CD4-positive, alpha-beta T cell (primary cell): Measurements from ENCODE around the gene OR9G1. TPM values are rescaled to one million over a fixed set of nuclear protein-coding genes. Genes with fewer than 3 reads are reported as not detected.

Experiments used
- ATAC-seq: fragments of 200-7000 bp; cut with Tn5 transposase; one replicate; pipeline ENCODE4 v1.10.0; 2022; ENCODE audit warnings: mild to moderate bottlenecking; ENCODE audit not compliant: poor library complexity
- CTCF ChIA-PET: fragments of 350-600 bp; sonication (Branson Sonifier 250); formaldehyde crosslinking; loops from one replicate; lab custom pipeline; 2021; ENCODE audit warnings: antibody characterized with exemption, inconsistent platforms; lab: Charles Lee
- POLR2A ChIA-PET: fragments of 350-600 bp; sonication (Branson Sonifier 250); formaldehyde crosslinking; loops from one replicate; lab custom pipeline; 2021; ENCODE audit warnings: antibody characterized with exemption, inconsistent platforms; lab: Charles Lee
- DNase-seq, 14 experiments: peaks; one replicate each; pipeline ENCODE4 v3.0.0-alpha.2; 2013 to 2020; ENCODE audit warnings: mixed read lengths in 2 of 14
- H3K27ac ChIP-seq, 2 donors: one replicate each; pipeline versions ENCODE4 v1.5.1 to v1.7.0; 2013; ENCODE audit warnings: low read length in 2 of 2, low read depth in 1 of 2, mild to moderate bottlenecking in 1 of 2
- H3K27me3 ChIP-seq, 2 experiments: 1 replicate in 1 of 2; 2 replicates in 1 of 2; pipeline versions ENCODE4 v1.6.1 to v1.7.0; 2013; ENCODE audit warnings: low read length in 2 of 2, control low read depth in 1 of 2, mild to moderate bottlenecking in 1 of 2, moderate library complexity in 1 of 2; ENCODE audit not compliant: insufficient read depth in 2 of 2, control insufficient read depth in 1 of 2
- H3K36me3 ChIP-seq: one replicate; pipeline ENCODE4 v1.6.1; 2013; ENCODE audit warnings: low read length, control low read depth; ENCODE audit not compliant: insufficient read depth
- H3K4me1 ChIP-seq: one replicate; pipeline ENCODE4 v1.6.1; 2013; ENCODE audit warnings: low read length, control low read depth; ENCODE audit not compliant: insufficient read depth
- H3K4me3 ChIP-seq: one replicate; pipeline ENCODE4 v1.5.1; 2013; ENCODE audit warnings: mild to moderate bottlenecking, low read length, moderate library complexity
- H3K9me3 ChIP-seq, 2 experiments: 1 replicate in 1 of 2; 2 replicates in 1 of 2; pipeline versions ENCODE4 v1.6.1 to v1.7.0; 2013; ENCODE audit warnings: low read length in 2 of 2, mild to moderate bottlenecking in 2 of 2, control low read depth in 1 of 2, moderate library complexity in 1 of 2; ENCODE audit not compliant: control insufficient read depth in 1 of 2, insufficient read depth in 1 of 2
- H3K27ac Mint-ChIP-seq: one replicate; pipeline ENCODE4 v1.8.0; 2020; ENCODE audit warnings: mixed read lengths
- H3K27me3 Mint-ChIP-seq: one replicate; pipeline ENCODE4 v1.8.0; 2021; ENCODE audit warnings: mixed read lengths
- H3K36me3 Mint-ChIP-seq: one replicate; pipeline ENCODE4 v1.8.0; 2021; ENCODE audit warnings: low read depth, mixed read lengths
- H3K4me1 Mint-ChIP-seq: one replicate; pipeline ENCODE4 v1.8.0; 2021; ENCODE audit warnings: low read depth, mixed read lengths
- H3K4me3 Mint-ChIP-seq: one replicate; pipeline ENCODE4 v1.8.0; 2020; ENCODE audit warnings: mild to moderate bottlenecking, mixed read lengths
- H3K9me3 Mint-ChIP-seq: one replicate; pipeline ENCODE4 v1.8.0; 2020; ENCODE audit warnings: mixed read lengths
- CTCF ChIP-seq: fragments of 200-600 bp; IDR thresholded peaks from one replicate; pipeline ENCODE4 v1.8.0; 2022; ENCODE audit warnings: antibody characterized with exemption, mild to moderate bottlenecking
- intact Hi-C, 2 experiments: fragments of 100-400 bp; cut with DNase I in 1 of 2; cut with micrococcal nuclease in 1 of 2; formaldehyde crosslinking; loops; one replicate each; pipeline versions ENCODE4 v1.15.1 to v1.9.0; 2023 to 2025; cut with DNase I, micrococcal nuclease
- total RNA-seq, 174 experiments: library from RNA in 2 of 174; stranded (reverse) in 2 of 174; gene quantifications; one replicate each; pipeline ENCODE4 v1.2.3 and lab custom pipeline; 2021 to 2026

OR9G1 gene
- total RNA-seq, 2 experiments from 2014 or later: not detected

DNA sequence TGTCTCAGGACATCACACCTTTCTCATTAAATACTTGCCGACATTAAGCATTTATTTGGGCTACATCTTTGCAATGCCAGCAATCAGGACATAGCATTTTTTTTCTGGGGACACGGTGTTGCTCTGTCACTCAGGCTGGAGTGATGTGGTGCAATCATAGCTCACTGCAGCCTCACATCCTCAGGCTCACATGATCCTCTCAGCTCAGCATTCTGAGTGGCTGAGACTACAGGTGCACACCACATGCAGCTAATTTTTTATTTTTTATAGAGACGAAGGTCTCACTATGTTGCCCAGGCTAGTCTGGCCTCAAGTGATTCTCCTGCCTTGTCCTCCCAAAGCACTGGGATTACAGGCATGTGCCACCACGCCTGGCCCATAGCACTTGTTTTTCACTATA lies 21.6 kb downstream of the OR9G1 start:
- Mint-ChIP-seq H3K27me3 (no peaks in the 10 kb centered on the region), H3K9me3 (peaks cover 19% of the 10 kb centered on the region), H3K4me3 (no peak overlapping the region), H3K36me3 (no peaks in the 10 kb centered on the region), H3K4me1 (no peaks in the 10 kb centered on the region), H3K27ac (no peak overlapping the region)
- H3K27me3 ChIP-seq: no peaks in the 10 kb centered on the region
- H3K9me3 ChIP-seq: no peaks in the 10 kb centered on the region
- ChIA-PET POLR2A (no interaction called here), CTCF (no interaction called here)
- H3K4me3 ChIP-seq: no peak overlapping the region
- TF ChIP-seq CTCF: no peak
- H3K36me3 ChIP-seq: no peaks in the 10 kb centered on the region
- DNase-seq (no peak), ATAC-seq (no peak)
- no peak overlapping the region for H3K27ac ChIP-seq
- intact Hi-C loops: no loop called here
- no peaks in the 10 kb centered on the region for H3K4me1 ChIP-seq

DNA sequence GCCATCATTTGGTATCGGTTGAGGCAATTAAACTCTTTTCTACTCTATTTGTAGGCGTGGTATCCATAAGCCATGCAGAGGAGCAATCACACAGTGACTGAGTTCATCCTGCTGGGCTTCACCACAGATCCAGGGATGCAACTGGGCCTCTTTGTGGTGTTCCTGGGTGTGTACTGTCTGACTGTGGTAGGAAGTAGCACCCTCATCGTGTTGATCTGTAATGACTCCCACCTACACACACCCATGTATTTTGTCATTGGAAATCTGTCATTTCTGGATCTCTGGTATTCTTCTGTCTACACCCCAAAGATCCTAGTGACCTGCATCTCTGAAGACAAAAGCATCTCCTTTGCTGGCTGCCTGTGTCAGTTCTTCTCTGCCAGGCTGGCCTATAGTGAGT lies 41.2 kb downstream of the OR9G1 start:
- H3K36me3 Mint-ChIP-seq: no peaks in the 10 kb centered on the region
- H3K4me1 ChIP-seq: no peaks in the 10 kb centered on the region
- H3K27ac Mint-ChIP-seq: no peak overlapping the region
- H3K9me3 Mint-ChIP-seq: peaks cover 6% of the 10 kb centered on the region
- H3K27me3 ChIP-seq: no peaks in the 10 kb centered on the region
- TF ChIP-seq CTCF: no peak
- CTCF ChIA-PET: no interaction called here
- no peaks in the 10 kb centered on the region for H3K9me3 ChIP-seq
- H3K36me3 ChIP-seq: no peaks in the 10 kb centered on the region
- H3K27me3 Mint-ChIP-seq: no peaks in the 10 kb centered on the region
- no peak overlapping the region for H3K4me3 ChIP-seq
- intact Hi-C loops: no loop called here
- DNase-seq (no peak), ATAC-seq (no peak)
- no peaks in the 10 kb centered on the region for H3K4me1 Mint-ChIP-seq
- H3K27ac ChIP-seq: no peak overlapping the region
- no peak overlapping the region for H3K4me3 Mint-ChIP-seq
- POLR2A ChIA-PET: no interaction called here

GRCh38 chr11:56740886-56741285 lies 42.0 kb downstream of the OR9G1 start:
- no peak overlapping the region for H3K27ac Mint-ChIP-seq
- TF ChIP-seq CTCF: no peak
- DNase-seq: no peak
- CTCF ChIA-PET: no interaction called here
- H3K36me3 Mint-ChIP-seq: no peaks in the 10 kb centered on the region
- H3K4me1 Mint-ChIP-seq: no peaks in the 10 kb centered on the region
- POLR2A ChIA-PET: no interaction called here
- H3K27me3 Mint-ChIP-seq: no peaks in the 10 kb centered on the region
- no peak overlapping the region for H3K4me3 Mint-ChIP-seq
- ATAC-seq: no peak
- Histone ChIP-seq H3K27me3 (no peaks in the 10 kb centered on the region), H3K4me1 (no peaks in the 10 kb centered on the region), H3K4me3 (no peak overlapping the region), H3K27ac (no peak overlapping the region), H3K9me3 (peaks cover 0 to 1% of the 10 kb centered on the region in 2 experiments), H3K36me3 (no peaks in the 10 kb centered on the region)
- intact Hi-C loops: no loop called here
- peaks cover 6% of the 10 kb centered on the region for H3K9me3 Mint-ChIP-seq
